Measurements from ENCODE around the gene UBXN2A.

- TF ChIP-seq CHD1 (IDR thresholded peaks at IDR 0.05; ENCODE audit: low read depth, low read length) (no peak), JUN (IDR thresholded peaks at IDR 0.05; ENCODE audit: low read depth, low read length) (no peak), CTCF (IDR thresholded peaks at IDR 0.05; ENCODE audit: control extremely low read depth in 1 of 3, insufficient read depth in 1 of 3, low read depth in 1 of 3, low read length in 3 of 3) (no peak), POLR2A (IDR thresholded peaks at IDR 0.05; ENCODE audit: control extremely low read depth in 1 of 2, low read depth in 2 of 2, low read length in 2 of 2) (no peak), ATF2 (IDR thresholded peaks at IDR 0.05; ENCODE audit: low read length) (no peak), JUND (IDR thresholded peaks at IDR 0.05; ENCODE audit: low read length) (no peak), EP300 (IDR thresholded peaks at IDR 0.05; ENCODE audit: borderline replicate concordance in 1 of 2, low read depth in 2 of 2, low read length in 2 of 2) (no peak), CHD2 (IDR thresholded peaks at IDR 0.05; ENCODE audit: low read length) (no peak), POLR2AphosphoS5 (IDR thresholded peaks at IDR 0.05; ENCODE audit: low read depth, low read length) (no peak), EZH2 (IDR thresholded peaks at IDR 0.05; ENCODE audit: low read depth, low read length, severe bottlenecking) (no peak), SP1 (IDR thresholded peaks at IDR 0.05; ENCODE audit: low read depth, low read length) (no peak), CREB1 (IDR thresholded peaks at IDR 0.05) (no peak), USF2 (IDR thresholded peaks at IDR 0.05; ENCODE audit: low read length) (no peak), MAFK (IDR thresholded peaks at IDR 0.05; ENCODE audit: low read depth, low read length) (no peak)
These were observed 54.3 kb downstream of the UBXN2A start for GRCh38 chr2:23994567-23994966.

Measured in H1 (cell line).